HG02798 (cell line): Measurements from ENCODE around the gene HRH4.

Source experiments
- ATAC-seq: cut with Tn5 transposase; IDR thresholded peaks from one replicate; pipeline ENCODE4 v1.9.1; 2021; ENCODE audit warnings: mild to moderate bottlenecking; ENCODE audit not compliant: unreplicated experiment, poor library complexity

HRH4 gene

DNA sequence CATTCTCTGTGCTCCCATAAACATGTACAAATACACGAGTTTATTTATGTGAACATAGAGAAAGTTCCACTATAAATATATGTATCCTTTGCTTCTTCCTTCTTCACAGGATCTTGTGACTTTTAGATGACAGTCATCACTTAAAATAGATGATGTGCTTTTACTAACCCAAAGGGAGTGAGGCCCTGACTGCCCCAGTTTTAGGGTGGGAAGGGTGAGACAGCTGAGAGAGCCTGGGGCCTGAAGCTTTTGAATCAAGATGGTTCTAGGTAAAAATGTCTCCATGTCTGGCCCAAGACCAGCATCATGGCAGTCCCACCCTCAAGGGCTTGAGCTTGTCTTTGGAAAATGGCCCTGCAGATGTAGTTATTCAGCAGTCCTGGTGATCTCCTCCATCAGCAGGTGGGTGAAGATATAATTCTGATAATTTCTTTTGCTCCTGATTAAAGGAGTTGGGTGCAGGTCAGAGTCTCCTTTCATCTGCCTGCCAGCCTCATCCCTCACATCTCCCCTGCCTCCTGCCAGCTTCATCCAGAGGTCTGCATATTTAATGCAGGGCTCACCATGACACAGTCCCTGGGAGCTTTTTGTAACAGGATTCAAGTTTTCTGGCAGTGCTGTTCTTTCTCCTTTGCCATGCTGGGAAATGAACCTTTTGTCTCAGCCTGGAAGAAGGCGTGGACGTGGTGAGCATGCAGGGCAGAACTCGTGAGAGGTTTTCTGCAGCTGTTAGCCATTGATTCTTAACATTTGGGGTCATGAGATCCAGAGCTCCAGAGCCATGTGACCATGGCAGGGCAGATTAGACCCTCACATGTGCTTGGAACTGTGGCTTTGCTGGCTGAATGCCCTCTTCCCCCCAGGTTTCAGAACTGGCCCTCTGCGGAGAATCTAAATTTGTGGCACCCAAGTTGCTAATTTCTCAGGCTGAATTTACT, 2.7 kb downstream of the HRH4 start:
- no peak for ATAC-seq

DNA sequence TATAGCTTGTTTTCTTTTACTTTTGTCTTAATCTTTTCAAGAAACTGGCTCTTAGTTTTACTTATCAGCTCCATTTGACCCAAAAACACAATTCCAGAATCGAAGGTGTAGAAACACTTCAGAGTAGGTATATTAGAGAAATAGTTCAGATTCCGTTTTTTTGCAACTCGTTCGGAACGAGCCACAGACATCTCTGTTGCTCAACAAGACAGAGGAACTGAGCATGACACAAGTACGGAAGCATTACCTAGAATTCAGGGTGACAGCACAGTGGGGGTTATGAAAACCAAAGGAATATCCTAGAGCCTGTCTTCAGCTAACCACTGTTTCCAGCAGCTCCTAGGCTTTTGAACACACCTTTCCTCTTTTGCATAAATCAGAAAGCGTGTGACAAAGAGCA, 5.0 kb downstream of the HRH4 start:
- ATAC-seq: no peak

DNA sequence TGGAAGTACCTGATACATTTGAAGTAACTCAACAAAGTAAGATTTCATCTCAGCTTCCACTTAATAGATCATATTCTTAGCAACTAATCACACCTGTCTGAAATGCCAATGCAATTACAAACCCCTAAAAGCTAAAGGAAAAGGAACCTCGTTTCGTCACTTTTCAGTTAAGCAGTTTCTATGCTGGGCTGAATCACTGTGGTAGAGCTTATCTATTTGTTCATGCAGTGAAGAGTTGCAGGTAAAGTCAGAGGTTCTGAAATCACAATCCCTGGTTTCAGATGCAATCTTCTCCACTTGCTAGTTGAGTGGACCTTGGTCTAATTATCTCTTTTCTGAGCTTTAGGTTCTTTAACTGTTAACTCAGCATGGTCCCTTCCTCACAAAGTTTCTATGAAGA, 6.3 kb downstream of the HRH4 start:
- ATAC-seq: no peak

- no peak for ATAC-seq
Measured at GRCh38 chr18:24470022-24470618, 9.7 kb downstream of the HRH4 start.

DNA sequence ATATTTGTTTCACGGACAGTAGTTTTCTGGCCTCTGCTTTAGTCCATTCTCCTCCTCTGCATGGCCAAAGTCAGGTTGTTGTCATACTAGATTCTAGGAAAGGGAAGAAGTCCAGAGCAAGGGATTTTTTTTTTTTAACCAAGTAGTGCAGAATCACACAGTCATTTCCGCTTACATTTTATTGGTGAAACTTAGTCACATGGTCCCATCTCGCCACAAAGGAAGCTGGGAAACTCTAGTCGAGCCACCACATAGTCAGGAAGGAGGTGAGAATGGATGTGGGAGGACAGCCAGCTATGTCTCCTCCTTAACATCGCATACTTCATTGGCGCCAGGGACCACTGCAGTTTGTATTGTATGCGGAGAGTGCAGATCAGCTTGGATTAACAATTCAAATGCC, 10.4 kb downstream of the HRH4 start:
- ATAC-seq: no peak

DNA sequence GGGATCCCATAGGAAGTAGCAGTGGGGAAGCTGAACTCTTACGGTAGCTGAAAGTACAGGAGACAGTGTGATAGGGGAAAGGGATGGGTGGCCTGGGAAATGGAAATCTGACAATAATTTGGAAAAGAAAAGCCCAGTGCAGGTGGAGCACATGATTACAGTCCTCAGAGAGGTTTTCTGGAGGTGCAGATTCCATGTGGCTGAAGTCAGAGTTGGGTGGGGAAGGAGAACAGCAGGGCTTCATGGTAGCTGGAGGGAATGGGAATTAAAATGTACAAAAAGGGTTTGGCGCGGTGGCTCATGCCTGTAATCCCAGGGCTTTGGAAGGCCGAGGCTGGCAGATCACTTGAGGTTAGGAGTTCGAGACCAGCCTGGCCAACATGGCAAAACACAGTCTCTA, 12.2 kb downstream of the HRH4 start:
- no peak for ATAC-seq

GRCh38 chr18:24474406-24474805, 14.0 kb downstream of the HRH4 start:
- no peak for ATAC-seq

DNA sequence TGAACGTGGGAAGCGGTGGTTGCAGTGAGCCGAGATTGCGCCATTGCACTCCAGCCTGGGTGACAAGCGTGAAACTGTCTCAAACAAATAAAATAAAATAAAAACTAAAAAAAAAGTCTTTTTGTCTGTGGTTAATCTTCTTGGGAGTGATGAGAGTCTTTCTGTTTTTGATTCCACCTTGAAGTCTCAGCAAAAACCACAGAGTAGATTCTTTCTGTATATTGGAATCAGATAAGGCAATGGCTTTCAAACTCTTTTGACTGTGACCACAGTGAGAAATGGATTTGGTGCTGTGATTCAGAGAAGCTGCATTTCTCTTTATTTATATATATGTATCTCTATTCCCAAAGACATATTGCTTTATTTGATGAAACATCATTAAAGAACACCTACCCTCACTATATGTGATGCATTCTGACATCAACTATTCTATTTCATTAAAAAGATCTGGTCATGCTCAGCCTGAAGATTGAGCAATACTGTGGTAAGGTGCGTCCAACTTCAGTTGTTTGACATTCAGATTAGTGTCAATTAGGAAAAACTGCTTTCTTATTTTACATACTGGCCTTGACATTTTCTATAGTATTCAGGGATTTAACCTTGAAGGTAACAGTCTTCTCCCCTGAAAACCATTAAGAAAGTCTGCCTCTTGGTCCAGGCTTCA, 15.6 kb downstream of the HRH4 start:
- no peak for ATAC-seq

DNA sequence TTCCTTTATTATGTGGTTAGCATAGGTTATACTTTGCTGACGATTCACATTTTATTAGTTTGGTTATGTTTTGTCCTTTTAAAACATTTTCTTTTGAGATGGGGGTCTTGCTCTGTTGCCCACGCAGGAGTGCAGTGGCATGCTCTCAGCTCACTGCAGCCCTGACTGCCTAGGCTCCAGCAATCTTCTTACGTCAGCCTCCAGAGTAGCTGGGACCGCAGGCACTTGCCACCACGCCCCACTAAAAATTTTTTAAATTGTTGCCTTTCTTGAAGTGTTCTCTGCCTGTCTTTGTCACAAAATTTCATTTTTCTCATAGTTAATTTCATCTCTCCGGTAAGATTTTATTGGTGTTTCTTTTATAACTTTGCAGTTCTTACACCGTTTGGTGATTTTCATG, 18.9 kb downstream of the HRH4 start:
- no peak for ATAC-seq

DNA sequence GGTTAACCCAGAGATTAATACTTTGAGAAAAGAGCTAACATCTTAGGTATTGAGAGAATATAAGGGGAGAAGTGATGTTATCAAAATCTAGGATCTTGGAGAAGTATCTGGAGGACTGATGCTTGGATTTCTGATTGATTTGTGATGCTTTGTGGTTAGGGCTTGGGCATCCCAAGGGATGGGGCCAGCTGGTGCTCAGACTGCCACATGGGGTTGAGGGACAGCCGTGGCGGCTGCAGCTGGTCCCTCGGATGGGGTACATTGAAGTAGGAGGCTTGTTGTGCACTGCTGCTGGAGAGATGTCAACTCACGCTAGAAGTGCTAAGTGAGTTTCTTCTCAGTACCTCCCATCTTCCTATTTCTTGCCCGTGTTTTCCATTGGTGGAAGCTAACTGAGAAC, 22.4 kb downstream of the HRH4 start:
- no peak for ATAC-seq

DNA sequence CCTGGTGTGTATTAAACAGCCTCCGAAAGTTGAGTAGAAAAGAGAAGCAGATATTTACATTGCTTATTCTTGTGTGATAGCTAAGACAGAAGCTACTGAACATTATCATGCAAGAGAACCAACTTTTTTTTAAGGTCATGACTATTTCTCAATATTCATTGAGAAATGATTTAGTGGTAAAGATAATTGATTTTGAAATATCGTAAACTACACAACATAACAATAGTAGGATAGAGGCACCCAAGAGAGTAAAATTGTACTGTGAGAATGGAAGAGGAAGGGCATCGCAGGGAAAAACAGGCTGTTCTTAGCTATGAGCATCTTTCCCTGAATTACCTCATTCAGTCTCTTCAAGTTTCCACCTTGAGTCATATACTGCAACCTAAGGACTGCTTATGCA, 25.2 kb downstream of the HRH4 start:
- no peak for ATAC-seq

- no peak for ATAC-seq
Measured at GRCh38 chr18:24486684-24487083, 26.2 kb downstream of the HRH4 start.

GRCh38 chr18:24488824-24489493, 28.5 kb downstream of the HRH4 start:
- ATAC-seq: no peak

DNA sequence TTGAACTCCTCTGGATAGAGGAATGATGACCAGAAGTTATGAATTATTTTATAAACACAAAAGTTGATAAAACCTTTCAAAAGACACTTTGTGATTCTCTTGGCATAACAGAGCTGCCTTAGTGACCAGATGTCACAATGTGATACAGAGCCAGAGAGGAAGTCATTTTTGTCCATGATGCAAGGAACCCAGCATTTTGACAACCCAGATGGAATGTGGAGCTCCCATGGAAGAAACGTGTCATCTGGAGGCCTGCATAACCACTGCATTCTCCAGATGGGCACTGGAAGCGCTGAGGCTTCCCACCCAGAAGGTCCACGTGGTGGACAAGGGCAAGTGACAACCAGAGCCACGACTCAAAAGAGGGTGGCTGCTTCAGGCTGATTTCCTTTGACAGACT, 30.1 kb downstream of the HRH4 start:
- no peak for ATAC-seq

GRCh38 chr18:24491927-24492834, 31.7 kb downstream of the HRH4 start:
- peak; percentile 74 for ATAC-seq

DNA sequence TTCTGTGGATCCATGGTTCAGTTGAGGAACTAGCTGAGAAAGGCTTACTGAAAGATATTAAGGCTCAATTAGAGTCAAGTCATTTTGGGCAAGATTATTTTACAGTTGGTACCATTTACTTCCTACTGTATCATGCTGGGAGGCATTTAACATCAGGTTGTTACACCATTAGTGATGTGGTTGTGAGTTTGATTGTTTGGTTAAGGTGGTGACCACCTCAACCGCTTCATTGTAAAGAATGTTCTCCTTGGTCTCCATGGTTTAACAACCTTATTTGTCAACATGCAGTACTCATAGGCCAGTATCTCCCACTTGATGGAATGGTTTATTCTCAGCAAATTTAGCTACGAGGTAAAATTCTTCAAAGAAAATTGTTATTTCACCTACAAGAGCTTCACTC, 34.1 kb downstream of the HRH4 start:
- ATAC-seq: no peak

DNA sequence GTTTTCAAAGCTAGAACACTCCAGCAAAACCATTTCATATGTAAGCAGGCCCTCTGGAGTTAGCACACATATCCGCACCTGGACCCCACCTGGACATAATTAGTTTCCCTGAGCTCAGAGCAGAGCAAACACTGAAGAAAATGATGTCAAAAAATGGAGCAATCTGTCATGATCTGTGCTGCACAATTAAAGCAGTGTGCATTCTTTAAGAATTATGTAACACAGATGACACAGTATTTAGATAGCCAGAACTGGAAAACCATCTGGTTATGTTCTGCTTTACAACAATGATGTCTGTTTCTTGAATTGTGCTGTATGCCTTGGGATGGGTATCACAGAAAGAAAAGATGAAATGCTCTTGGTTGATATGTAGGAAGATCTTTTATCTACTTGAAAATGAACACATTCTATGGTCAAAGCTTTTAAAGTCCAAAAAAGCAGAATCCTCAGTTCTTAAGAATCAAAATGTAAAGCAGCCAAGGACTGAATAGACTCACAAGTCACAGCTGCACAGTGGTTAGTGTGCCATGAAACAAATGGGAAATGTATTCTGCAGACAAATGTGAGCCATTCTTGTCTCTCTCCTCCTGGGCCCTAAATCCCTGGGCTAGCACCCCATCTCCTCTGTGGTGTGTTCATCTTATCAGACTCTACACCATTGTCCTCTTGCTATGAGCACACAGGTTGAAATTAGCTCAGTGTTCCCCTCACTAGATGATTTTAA, 36.8 kb downstream of the HRH4 start:
- ATAC-seq: no peak

DNA sequence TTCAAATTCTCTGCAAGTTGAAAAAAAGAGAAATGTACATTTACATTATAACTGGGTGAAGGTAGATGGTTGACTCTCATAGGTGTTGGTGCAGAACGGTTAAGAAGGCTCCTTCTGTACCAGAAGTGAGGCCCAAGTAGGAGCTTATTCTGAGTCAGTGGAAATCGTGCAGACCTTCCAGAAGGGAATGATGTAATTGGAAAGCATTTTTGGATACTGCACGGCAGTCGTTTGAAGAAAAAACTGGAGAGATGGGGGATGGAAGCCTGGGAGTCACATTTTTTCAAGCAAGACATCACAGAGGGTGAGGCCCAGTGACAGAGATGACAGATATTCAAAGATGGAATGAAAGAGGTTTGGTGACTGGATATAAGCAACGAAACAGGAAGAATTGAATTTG, 39.4 kb downstream of the HRH4 start:
- ATAC-seq: no peak

DNA sequence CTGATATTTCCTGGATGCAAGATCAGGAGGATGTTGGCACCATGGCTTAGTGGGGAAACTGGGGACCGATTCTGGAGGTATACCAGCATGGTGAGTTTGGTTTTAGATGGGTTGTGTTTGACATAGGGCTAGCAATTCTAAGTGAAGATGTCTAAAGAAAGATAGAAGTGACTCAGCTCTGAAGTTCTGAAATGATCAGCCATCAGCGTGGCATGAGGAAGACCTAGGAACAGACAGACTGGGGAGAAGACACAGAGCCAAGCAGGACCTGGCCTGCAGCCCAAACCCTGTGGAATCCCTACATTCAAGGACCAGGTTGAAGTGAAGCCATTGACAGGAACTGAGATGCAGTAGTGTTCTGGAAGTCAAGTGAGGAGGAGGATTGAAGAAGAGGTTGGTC, 39.8 kb downstream of the HRH4 start:
- ATAC-seq: no peak
